SH-SY5Y (cell line): Measurements from ENCODE around the gene TTLL8.

Experiments
- GATA2 ChIP-seq: IDR thresholded peaks from 2 replicates; pipeline ENCODE4 v1.6.1; 2011; ENCODE audit warnings: mild to moderate bottlenecking, low read depth, low read length
- GATA3 ChIP-seq: IDR thresholded peaks from 2 replicates; pipeline ENCODE4 v1.6.1; 2011; ENCODE audit warnings: low read depth, mild to moderate bottlenecking, low read length, moderate library complexity

DNA sequence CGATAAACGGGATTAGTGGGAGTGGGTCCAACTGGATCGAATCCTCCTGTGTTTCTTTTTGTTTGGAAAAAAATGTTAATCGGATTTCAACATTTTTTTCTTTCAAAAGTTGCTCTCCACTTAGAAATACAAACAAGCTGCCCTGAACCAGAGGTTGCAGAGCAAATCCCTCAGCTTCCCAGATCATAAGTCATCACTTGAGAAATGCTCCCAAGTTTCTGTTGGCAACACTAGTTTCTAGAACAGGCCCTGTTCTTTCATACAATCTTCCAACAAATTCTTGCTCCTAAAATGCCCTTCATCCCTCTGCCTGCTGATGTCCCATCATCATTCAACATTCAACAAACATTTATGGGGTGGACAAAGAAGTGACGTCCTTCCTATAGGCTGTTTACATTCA, 28.4 kb upstream of the TTLL8 start:
- TF ChIP-seq GATA2 (no peak), GATA3 (no peak)
